DND-41 (cell line): Measurements from ENCODE around the gene NECAB3.

Experiments used
- ATAC-seq: fragments of 200-7000 bp; cut with Tn5 transposase; 3 replicates; pipeline ENCODE4 v1.9.1; 2021; ENCODE audit warnings: low read depth; ENCODE audit not compliant: insufficient read depth
- DNase-seq: peaks from one replicate; pipeline ENCODE4 v3.0.0-alpha.2; 2020
- H2AFZ ChIP-seq: 2 replicates; pipeline ENCODE4 v1.6.0; 2012; ENCODE audit warnings: low read depth, low read length
- H3K27ac ChIP-seq: 2 replicates; pipeline ENCODE4 v1.5.1; 2012; ENCODE audit warnings: low read length, inconsistent platforms
- H3K27me3 ChIP-seq: fragments of 200-600 bp; sonication (generic); 2 replicates; pipeline ENCODE4 v1.6.0; 2012; ENCODE audit warnings: low read length, mild to moderate bottlenecking, inconsistent platforms; ENCODE audit not compliant: insufficient read depth, poor library complexity
- H3K36me3 ChIP-seq: 2 replicates; pipeline ENCODE4 v1.5.1; 2012; ENCODE audit warnings: low read length, inconsistent platforms; ENCODE audit not compliant: insufficient read depth
- H3K4me1 ChIP-seq: 2 replicates; pipeline ENCODE4 v1.5.1; 2012; ENCODE audit warnings: mild to moderate bottlenecking, low read length; ENCODE audit not compliant: insufficient read depth
- H3K4me2 ChIP-seq: 2 replicates; pipeline ENCODE4 v1.6.0; 2012; ENCODE audit warnings: mild to moderate bottlenecking, moderate library complexity, low read length, inconsistent platforms; ENCODE audit not compliant: insufficient read depth
- H3K4me3 ChIP-seq, 2 experiments: fragments of 200-600 bp in 1 of 2; shearing (Covaris generic) in 1 of 2; 2 replicates each; pipeline ENCODE4 v1.5.1; 2012 to 2016; ENCODE audit warnings: inconsistent platforms in 2 of 2, low read length in 2 of 2, mild to moderate bottlenecking in 2 of 2, low read depth in 1 of 2, moderate library complexity in 1 of 2
- H3K79me2 ChIP-seq: 2 replicates; pipeline ENCODE4 v1.6.0; 2012; ENCODE audit warnings: low read length, inconsistent platforms; ENCODE audit not compliant: insufficient read depth
- H3K9ac ChIP-seq: 2 replicates; pipeline ENCODE4 v1.6.0; 2012; ENCODE audit warnings: low read depth, mild to moderate bottlenecking, inconsistent platforms, low read length, moderate library complexity
- H3K9me3 ChIP-seq: 2 replicates; pipeline ENCODE4 v1.5.1; 2012; ENCODE audit warnings: low read length, moderate library complexity, mild to moderate bottlenecking, inconsistent platforms; ENCODE audit not compliant: insufficient read depth, severe bottlenecking
- H4K20me1 ChIP-seq: 2 replicates; pipeline ENCODE4 v1.6.0; 2012; ENCODE audit warnings: low read length; ENCODE audit not compliant: insufficient read depth
- CTCF ChIP-seq: IDR thresholded peaks from 2 replicates; pipeline ENCODE4 v1.5.1; 2012; ENCODE audit warnings: borderline replicate concordance, low read length, moderate library complexity, mild to moderate bottlenecking; ENCODE audit not compliant: poor library complexity, severe bottlenecking; ENCODE audit errors: extremely low read depth
- EZH2 ChIP-seq: IDR thresholded peaks from 3 replicates; pipeline ENCODE4 v1.6.1; 2012; ENCODE audit warnings: borderline replicate concordance, low read depth, mild to moderate bottlenecking, moderate library complexity, low read length, inconsistent platforms; ENCODE audit not compliant: severe bottlenecking

NECAB3 gene

DNA sequence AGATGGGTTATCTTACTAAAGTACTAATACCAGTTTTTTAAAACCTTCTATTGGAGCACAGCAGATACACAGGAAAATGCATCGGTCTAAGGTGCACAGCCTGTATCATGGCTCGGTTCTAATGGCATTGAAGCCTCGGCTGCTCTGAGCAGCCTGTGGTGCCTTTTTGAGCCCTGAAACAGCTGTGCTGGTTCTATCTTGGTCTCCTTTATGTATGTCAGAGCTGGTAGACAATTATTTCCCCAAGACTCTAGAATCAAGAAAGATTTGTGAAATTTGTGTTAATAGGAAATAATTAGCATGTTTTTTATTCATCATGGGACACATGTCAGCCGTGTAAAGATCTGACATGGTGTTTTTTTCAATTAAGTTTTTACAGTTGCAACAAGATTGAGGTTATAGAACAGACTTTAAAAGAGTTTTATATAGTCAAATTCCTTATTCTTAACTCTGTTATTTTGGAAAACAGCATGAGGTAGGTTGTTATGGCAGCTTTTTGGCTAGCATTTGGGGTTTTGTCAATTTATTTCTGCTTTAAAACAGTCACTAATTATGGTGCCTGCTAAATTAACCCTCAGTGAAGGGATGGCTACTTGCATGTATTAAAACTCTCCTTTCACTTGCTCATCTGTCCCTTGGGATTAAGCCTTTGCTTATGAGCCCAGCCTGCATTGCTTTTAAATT lies 52.4 kb downstream of the NECAB3 start:
- Histone ChIP-seq H3K9me3 (no peaks in the 10 kb centered on the region), H2AFZ (no peak overlapping the region), H3K4me3 (no peak overlapping the region), H4K20me1 (no peaks in the 10 kb centered on the region), H3K36me3 (peaks cover 43% of the 10 kb centered on the region), H3K9ac (no peak overlapping the region), H3K27ac (no peak overlapping the region), H3K79me2 (no peaks in the 10 kb centered on the region), H3K4me2 (no peak overlapping the region), H3K27me3 (no peaks in the 10 kb centered on the region), H3K4me1 (no peaks in the 10 kb centered on the region)
- DNase-seq (no peak), ATAC-seq (no peak)
- TF ChIP-seq CTCF (no peak), EZH2 (no peak)

DNA sequence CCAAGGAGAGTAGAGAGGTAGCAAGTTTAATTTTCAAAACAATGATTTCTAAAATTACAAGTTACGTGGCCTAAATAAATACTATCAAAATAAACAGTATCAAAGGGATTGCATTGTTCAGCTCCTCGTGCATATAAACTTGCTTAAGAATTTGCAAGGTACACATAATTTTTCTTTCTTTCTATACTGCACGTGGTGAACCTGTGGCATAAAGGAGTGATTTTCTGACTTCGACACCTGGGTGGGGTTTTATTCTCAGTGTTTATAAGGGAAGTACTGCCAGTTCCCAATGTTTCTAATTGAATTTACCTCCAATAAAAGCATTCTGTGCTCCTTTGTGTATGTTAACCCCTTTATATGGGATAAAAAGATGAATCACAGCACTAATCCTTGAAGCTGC lies 62.2 kb downstream of the NECAB3 start:
- TF ChIP-seq EZH2 (no peak), CTCF (no peak)
- H3K4me1 ChIP-seq, result no peaks in the 10 kb centered on the region
- DNase-seq, result no peak
- H3K27me3 ChIP-seq, result no peaks in the 10 kb centered on the region
- H3K9ac ChIP-seq, result no peak overlapping the region
- peaks cover 84% of the 10 kb centered on the region for H3K36me3 ChIP-seq
- no peak overlapping the region for H2AFZ ChIP-seq
- H3K27ac ChIP-seq, result no peak overlapping the region
- no peak for ATAC-seq
- H3K79me2 ChIP-seq, result no peaks in the 10 kb centered on the region
- H4K20me1 ChIP-seq, result no peaks in the 10 kb centered on the region
- no peaks in the 10 kb centered on the region for H3K9me3 ChIP-seq
- H3K4me3 ChIP-seq, result no peak overlapping the region
- no peak overlapping the region for H3K4me2 ChIP-seq

- H3K4me3 ChIP-seq, result no peak overlapping the region
- no peaks in the 10 kb centered on the region for H3K4me1 ChIP-seq
- H3K9me3 ChIP-seq, result no peaks in the 10 kb centered on the region
- peaks cover 81% of the 10 kb centered on the region for H3K36me3 ChIP-seq
- no peak overlapping the region for H2AFZ ChIP-seq
- no peaks in the 10 kb centered on the region for H4K20me1 ChIP-seq
- H3K27me3 ChIP-seq, result no peaks in the 10 kb centered on the region
- no peak overlapping the region for H3K27ac ChIP-seq
- TF ChIP-seq CTCF (no peak), EZH2 (no peak)
- ATAC-seq (no peak), DNase-seq (no peak)
- no peaks in the 10 kb centered on the region for H3K79me2 ChIP-seq
- no peak overlapping the region for H3K9ac ChIP-seq
- H3K4me2 ChIP-seq, result no peak overlapping the region
These were observed 63.1 kb downstream of the NECAB3 start for GRCh38 chr20:33611106-33611505.

GRCh38 chr20:33609504-33609903 lies 64.7 kb downstream of the NECAB3 start:
- Histone ChIP-seq H3K4me1 (no peaks in the 10 kb centered on the region), H3K36me3 (peaks cover 67% of the 10 kb centered on the region)

More at GRCh38 chr20:33609504-33609903, 64.7 kb downstream of the NECAB3 start:
- H3K9me3 ChIP-seq, result no peaks in the 10 kb centered on the region
- H3K4me3 ChIP-seq, result no peak overlapping the region
- no peak for ATAC-seq
- no peak overlapping the region for H3K27ac ChIP-seq
- no peak for TF ChIP-seq EZH2
- TF ChIP-seq CTCF, result no peak
- no peaks in the 10 kb centered on the region for H3K27me3 ChIP-seq
- no peak overlapping the region for H3K4me2 ChIP-seq
- H2AFZ ChIP-seq, result no peak overlapping the region
- DNase-seq, result no peak
- no peaks in the 10 kb centered on the region for H4K20me1 ChIP-seq
- H3K9ac ChIP-seq, result no peak overlapping the region
- no peaks in the 10 kb centered on the region for H3K79me2 ChIP-seq
